Mammary epithelial cell (primary cell): ENCODE results near the gene PTPN1.

Experiments used
- CTCF ChIP-seq, 2 donors: IDR thresholded peaks in 1 of 2; conservative IDR thresholded peaks in 1 of 2; 2 replicates each; pipeline ENCODE4 v1.5.1; 2011 to 2012; ENCODE audit warnings: inconsistent platforms in 2 of 2, low read length in 2 of 2, mild to moderate bottlenecking in 2 of 2, control low read depth in 1 of 2, low read depth in 1 of 2; ENCODE audit not compliant: insufficient read depth in 1 of 2; ENCODE audit errors: extremely low read depth in 1 of 2
- EZH2 ChIP-seq: IDR thresholded peaks from 2 replicates; pipeline ENCODE4 v1.6.1; 2012; ENCODE audit warnings: low read length, inconsistent platforms, borderline replicate concordance

DNA sequence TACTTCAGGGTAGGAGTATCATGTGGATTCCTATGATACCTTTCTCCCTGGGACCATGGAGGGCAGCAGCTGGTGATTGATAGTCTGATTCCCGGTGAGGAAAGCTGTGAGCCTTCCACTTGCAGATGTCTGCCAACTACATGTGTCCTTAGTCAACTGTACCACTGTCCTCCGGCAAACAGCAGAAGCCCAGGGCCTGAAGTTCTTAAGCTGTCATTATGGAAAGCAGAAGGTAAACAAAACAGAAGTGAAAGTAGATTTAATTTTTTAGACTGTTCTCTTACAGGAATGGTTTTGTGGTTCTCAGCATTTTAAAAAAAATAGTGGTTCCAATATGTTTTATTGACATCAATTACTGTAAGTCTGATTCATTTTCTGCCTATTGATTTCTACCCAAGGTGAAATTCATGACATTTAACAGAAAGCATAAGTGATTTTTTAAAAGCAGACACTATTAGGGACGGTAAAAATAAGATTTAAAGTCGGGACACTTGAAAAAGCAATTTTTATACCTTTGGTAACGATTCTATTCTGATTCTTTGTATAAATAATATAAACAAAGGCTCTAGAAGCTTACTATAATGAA, 36.6 kb downstream of the PTPN1 start:
- TF ChIP-seq CTCF (conservative IDR thresholded peaks at IDR 0.05 in 1 of 2, IDR thresholded peaks at IDR 0.05 in 1 of 2; ENCODE audit: extremely low read depth in 1 of 2, insufficient read depth in 1 of 2, low read depth in 1 of 2, low read length in 2 of 2) (no peak), EZH2 (no peak)
